Measurements from ENCODE around the gene COL9A2. TPM values are rescaled to one million over a fixed set of nuclear protein-coding genes. Genes with fewer than 3 reads are reported as not detected.

The COL9A2 gene
- total RNA-seq, 4 donors from 2014 or later = 6.2 to 21.6 (median 11.7) TPM

- Histone ChIP-seq H3K27me3 (no peaks in the 10 kb centered on the region), H3K4me3 (replicated peaks in 1 of 3) (no peak overlapping the region), H3K9me3 (no peaks in the 10 kb centered on the region), H3K27ac (no peak overlapping the region), H3K36me3 (peaks cover 4 to 15% of the 10 kb centered on the region in 2 donors), H3K4me1 (no peaks in the 10 kb centered on the region)
- 84 to 86% methylated on average over 2 of the region's 2 CpGs for WGBS, 2 donors
- TF ChIP-seq CTCF (IDR thresholded peaks at IDR 0.05) (no peak), POLR2A (IDR thresholded peaks at IDR 0.05) (no peak)
- intact Hi-C loops (cut with DNase I) = no loop called here
- no peak for DNase-seq
These were observed 35.2 kb downstream of the COL9A2 start for GRCh38 chr1:40281853-40282252.

- H3K27me3 ChIP-seq = no peaks in the 10 kb centered on the region
- H3K27ac ChIP-seq = no peak overlapping the region
- WGBS, 2 donors = 95 to 98% methylated on average over 3 of the region's 3 CpGs
- peaks cover 12 to 20% of the 10 kb centered on the region in 2 donors for H3K36me3 ChIP-seq
- no peaks in the 10 kb centered on the region for H3K4me1 ChIP-seq
- H3K4me3 ChIP-seq (replicated peaks in 1 of 3) = no peak overlapping the region
- intact Hi-C loops (cut with DNase I) = no loop called here
- TF ChIP-seq POLR2A (IDR thresholded peaks at IDR 0.05) (no peak), CTCF (IDR thresholded peaks at IDR 0.05) (no peak)
- no peak for DNase-seq
- H3K9me3 ChIP-seq = no peaks in the 10 kb centered on the region
These were observed 41.0 kb downstream of the COL9A2 start for GRCh38 chr1:40276122-40276521.

- H3K4me3 ChIP-seq (replicated peaks in 1 of 3) = no peak overlapping the region
- H3K4me1 ChIP-seq = no peaks in the 10 kb centered on the region
- TF ChIP-seq POLR2A (IDR thresholded peaks at IDR 0.05) (no peak), CTCF (IDR thresholded peaks at IDR 0.05) (no peak)
- H3K27ac ChIP-seq = no peak overlapping the region
- intact Hi-C loops (cut with DNase I) = no loop called here
- H3K27me3 ChIP-seq = no peaks in the 10 kb centered on the region
- no peak for DNase-seq
- H3K36me3 ChIP-seq = peaks cover 18 to 30% of the 10 kb centered on the region in 2 donors
- no peaks in the 10 kb centered on the region for H3K9me3 ChIP-seq
- 95 to 96% methylated on average over 2 of the region's 2 CpGs for WGBS, 2 donors
These were observed 42.8 kb downstream of the COL9A2 start for GRCh38 chr1:40274331-40274730.

GRCh38 chr1:40273547-40274166 lies 43.4 kb downstream of the COL9A2 start:
- no peak for DNase-seq
- Histone ChIP-seq H3K4me1 (no peaks in the 10 kb centered on the region), H3K27ac (no peak overlapping the region), H3K4me3 (replicated peaks in 1 of 3) (no peak overlapping the region), H3K27me3 (no peaks in the 10 kb centered on the region), H3K36me3 (peaks cover 20 to 34% of the 10 kb centered on the region in 2 donors), H3K9me3 (no peaks in the 10 kb centered on the region)
- 92 to 97% methylated on average over 4 of the region's 4 CpGs for WGBS, 2 donors
- TF ChIP-seq POLR2A (IDR thresholded peaks at IDR 0.05) (no peak), CTCF (IDR thresholded peaks at IDR 0.05) (no peak)
- intact Hi-C loops (cut with DNase I) = no loop called here

- peaks cover 20 to 34% of the 10 kb centered on the region in 2 donors for H3K36me3 ChIP-seq
- WGBS, 2 donors = 96% methylated on average over 3 of the region's 3 CpGs
These were observed 44.4 kb downstream of the COL9A2 start for GRCh38 chr1:40272653-40273213.

More at GRCh38 chr1:40272653-40273213, 44.4 kb downstream of the COL9A2 start:
- Histone ChIP-seq H3K27me3 (no peaks in the 10 kb centered on the region), H3K4me1 (peaks cover 5 to 6% of the 10 kb centered on the region in 2 donors), H3K27ac (no peak overlapping the region), H3K9me3 (no peaks in the 10 kb centered on the region), H3K4me3 (replicated peaks in 1 of 3) (no peak overlapping the region)
- no peak for TF ChIP-seq POLR2A (IDR thresholded peaks at IDR 0.05)
- no peak for TF ChIP-seq CTCF (IDR thresholded peaks at IDR 0.05)
- intact Hi-C loops (cut with DNase I) = no loop called here
- DNase-seq = no peak
